Measurements from ENCODE around the gene TMBIM1.
"Not testable (repeated sequence)": the region's sequence is repeated elsewhere in the genome, so short reads cannot be mapped to it uniquely, and the experiment has no call there.

Gene TMBIM1

GRCh38 chr2:218291318-218292047 lies 820 bp downstream of the TMBIM1 start:
- no peak for DNase-seq (ENCODE audit: low read depth in 3 of 3)

- DNase-seq (ENCODE audit: low read depth in 3 of 3) = no peak
These were observed 1.7 kb downstream of the TMBIM1 start for GRCh38 chr2:218290316-218291261.

DNA sequence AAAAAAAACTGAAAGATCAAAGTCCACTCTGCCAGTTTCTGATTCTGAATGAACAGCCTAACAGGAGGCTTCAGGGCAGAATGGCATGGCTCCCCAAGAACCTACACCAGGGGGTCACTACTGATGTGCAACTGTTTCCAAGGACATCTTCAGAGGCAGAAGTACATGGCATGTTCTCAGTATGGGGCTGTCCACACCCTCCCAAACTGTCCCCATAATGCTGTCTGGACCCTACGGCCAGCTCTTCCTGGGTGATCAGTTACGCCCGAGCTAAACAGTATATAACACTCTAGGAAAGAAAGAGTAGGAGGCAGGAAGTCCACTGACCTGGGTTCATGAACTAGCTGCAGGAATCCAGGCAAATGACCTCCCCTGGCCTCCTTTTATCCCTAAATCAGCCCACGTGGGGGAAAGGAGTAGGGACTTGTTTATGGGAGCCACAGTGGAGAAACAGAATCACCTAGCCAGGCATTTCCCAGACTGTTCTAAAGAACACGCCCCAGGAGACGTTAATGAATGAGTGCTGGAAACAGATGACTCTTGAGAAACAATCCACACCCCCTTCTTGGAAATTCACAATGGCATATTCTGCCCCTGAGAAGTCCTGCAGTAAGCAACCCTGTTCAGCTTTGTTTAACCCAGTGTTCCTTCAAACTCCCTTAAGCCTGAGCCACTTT lies 2.5 kb downstream of the TMBIM1 start:
- DNase-seq (ENCODE audit: low read depth in 3 of 3) = no peak

- peak; percentile 61 to 78 (median 76) for DNase-seq (ENCODE audit: low read depth in 3 of 3)
These were observed 5.5 kb downstream of the TMBIM1 start for GRCh38 chr2:218286570-218287459.

GRCh38 chr2:218285604-218286003 lies 6.7 kb downstream of the TMBIM1 start:
- no peak for DNase-seq (ENCODE audit: low read depth in 3 of 3)

DNA sequence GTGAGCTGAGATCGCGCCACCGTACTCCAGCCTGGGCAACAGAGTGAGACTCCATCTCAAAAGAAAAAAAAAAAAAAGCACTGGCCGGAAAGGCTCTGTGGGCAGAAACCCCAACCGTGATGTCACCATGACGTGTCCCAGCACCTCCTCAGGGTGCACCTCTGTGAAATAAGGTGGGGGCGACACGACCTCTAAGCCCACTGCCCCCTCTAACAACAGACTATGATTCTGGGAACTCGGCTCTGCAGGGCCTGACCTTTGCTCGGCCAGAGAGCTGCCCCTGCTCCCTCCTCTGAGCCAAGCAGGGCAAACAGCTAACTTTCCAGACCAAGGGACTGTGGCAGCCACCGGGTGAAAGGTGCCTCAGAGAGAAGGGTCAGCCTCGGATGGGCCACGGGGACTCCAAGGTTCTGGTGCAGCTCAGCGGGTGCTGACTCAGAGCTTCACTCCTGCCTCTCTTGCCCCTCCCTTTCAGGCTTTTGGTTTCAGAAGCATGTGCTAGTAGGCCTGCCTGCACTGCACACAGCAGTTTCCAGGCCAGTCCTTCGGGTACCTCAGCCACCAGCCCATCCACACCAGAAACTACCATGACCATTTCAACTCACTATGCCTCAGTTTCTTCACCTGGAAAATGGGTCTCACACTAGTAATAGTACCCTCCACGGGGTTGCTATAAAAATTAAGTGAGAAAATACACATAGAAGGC lies 8.0 kb downstream of the TMBIM1 start:
- peak in 2 of 3 donors; percentile 34 to 51 for DNase-seq (ENCODE audit: low read depth in 3 of 3)

GRCh38 chr2:218282173-218282991 lies 9.9 kb downstream of the TMBIM1 start:
- no peak for DNase-seq (ENCODE audit: low read depth in 3 of 3)

GRCh38 chr2:218281449-218281848 lies 10.9 kb downstream of the TMBIM1 start:
- no peak for DNase-seq (ENCODE audit: low read depth in 3 of 3)

GRCh38 chr2:218280260-218280870 lies 11.9 kb downstream of the TMBIM1 start:
- no peak for DNase-seq (ENCODE audit: low read depth in 3 of 3)

- no peak for DNase-seq (ENCODE audit: low read depth in 3 of 3)
These were observed 13.6 kb downstream of the TMBIM1 start for GRCh38 chr2:218278531-218279360.

GRCh38 chr2:218277921-218278320 lies 14.4 kb downstream of the TMBIM1 start:
- no peak for DNase-seq (ENCODE audit: low read depth in 3 of 3)

GRCh38 chr2:218276986-218277755 lies 15.1 kb downstream of the TMBIM1 start:
- DNase-seq (ENCODE audit: low read depth in 3 of 3) = no peak

DNA sequence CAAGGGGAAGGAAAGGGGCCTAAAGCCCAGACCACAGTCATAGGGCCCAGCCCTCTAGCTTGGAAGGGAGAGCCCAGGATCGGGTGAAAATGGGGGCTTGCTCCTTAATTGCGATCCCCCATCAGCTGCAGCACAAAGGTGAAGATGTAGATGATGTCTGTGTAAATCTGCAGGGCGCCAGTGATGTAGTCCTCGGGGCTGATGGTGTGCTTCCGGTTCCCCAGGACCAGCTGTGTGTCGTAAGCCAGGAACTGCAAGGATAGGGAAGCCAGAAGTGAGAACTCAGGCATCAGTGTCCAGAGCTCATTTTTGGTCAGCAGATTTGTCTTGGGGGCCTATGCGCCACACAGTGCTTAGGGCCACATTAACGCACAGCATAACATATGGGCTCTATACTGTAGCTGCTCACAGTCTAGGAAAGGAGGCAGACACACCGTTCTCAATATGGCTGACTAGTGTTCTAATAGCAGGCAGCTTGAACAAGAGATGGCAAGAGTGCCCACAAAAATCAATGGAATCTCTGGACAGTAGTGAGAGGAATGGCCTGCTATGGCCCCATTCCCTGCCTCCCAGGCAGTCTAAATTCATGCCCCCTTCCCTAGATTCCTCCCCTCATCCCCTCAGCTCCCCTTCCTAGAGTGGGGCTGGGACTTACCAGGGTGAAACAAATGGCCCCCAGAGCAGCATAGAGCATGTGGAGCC lies 16.8 kb downstream of the TMBIM1 start:
- DNase-seq (ENCODE audit: low read depth in 3 of 3) = no peak

GRCh38 chr2:218274586-218274985 lies 17.7 kb downstream of the TMBIM1 start:
- no peak for DNase-seq (ENCODE audit: low read depth in 3 of 3)

GRCh38 chr2:218273908-218274249 lies 18.4 kb downstream of the TMBIM1 start:
- no peak for DNase-seq (ENCODE audit: low read depth in 3 of 3)

DNA sequence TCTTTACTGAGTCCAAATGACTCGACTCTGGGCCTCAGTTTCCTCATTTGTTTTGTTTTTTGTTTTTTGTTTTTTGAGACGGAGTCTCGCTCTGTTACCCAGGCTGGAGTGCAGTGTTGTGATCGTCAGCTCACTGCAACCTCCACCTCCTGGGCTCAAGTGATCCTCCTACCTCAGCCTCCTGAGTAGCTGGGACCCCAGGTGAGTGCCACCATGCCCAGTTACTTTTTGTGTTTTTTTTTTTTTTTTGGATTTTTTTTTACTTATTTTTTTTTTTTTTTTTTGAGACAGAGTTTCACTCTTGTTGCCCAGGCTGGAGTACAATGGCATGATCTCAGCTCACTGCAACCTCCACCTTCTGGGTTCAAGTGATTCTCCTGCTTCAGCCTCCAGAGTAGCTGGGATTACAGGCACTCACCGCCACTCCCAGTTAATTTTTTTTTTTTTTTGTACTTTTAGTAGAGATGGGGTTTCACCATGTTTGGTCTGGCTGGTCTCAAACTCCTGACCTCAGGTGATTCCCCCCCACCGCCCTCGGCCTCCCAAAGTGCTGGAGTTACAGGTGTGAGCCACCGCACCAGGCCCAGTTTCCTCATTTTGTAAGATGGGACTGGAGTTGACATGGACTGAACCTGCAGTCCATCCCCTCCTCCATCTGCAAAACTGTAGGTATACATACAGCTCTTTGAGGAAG lies 18.9 kb downstream of the TMBIM1 start:
- DNase-seq (ENCODE audit: low read depth in 3 of 3) = not testable (repeated sequence)

Measured in stimulated activated CD4-positive, alpha-beta T cell treated with anti-CD3 and anti-CD28 coated beads, TNF-alpha, amount 100 ng/mL, for 48 hours (primary cell).